ENCODE results near the gene ZDHHC20.

ZDHHC20 gene

DNA sequence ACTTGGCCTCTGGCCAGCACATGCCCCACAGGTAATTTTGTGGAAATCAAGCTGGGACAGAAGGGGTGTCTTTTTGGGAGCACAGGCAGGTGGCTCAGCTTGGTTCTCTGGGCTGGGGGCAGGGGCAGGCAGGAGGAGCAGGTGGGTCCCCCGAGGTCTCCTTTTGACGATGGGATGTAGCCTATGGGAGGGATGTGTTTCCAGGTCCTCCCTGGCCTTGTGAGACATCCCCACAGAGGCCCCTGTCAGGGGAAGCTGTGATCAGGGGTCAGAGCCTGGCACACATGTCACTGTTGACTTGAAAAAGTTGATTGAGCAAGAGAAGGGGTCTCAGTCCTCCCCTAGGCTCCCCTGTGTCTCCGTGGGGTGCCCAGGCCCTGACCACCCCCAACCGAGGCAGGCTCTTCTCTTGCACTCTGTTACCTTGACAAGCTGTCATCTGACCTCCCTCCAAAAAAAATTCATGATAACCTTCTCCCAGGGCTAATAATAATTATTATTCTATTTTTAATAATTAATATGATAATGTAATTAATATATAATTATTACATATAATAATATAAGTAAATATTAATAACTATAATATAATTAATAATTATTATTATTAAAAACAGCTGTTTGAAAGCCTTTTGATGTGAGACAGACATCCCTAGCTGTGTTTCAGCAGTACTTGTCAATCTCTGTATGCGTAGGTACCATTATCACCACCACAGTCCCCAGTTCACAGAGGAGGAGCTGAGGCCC is 116.2 kb downstream of the ZDHHC20 start:
- no peak for DNase-seq (ENCODE audit: low read depth)
- TF ChIP-seq CTCF (conservative IDR thresholded peaks at IDR 0.05; ENCODE audit: low read depth, low read length), result no peak
- H3K4me3 ChIP-seq (ENCODE audit: low read depth, low read length), result no peak overlapping the region

DNA sequence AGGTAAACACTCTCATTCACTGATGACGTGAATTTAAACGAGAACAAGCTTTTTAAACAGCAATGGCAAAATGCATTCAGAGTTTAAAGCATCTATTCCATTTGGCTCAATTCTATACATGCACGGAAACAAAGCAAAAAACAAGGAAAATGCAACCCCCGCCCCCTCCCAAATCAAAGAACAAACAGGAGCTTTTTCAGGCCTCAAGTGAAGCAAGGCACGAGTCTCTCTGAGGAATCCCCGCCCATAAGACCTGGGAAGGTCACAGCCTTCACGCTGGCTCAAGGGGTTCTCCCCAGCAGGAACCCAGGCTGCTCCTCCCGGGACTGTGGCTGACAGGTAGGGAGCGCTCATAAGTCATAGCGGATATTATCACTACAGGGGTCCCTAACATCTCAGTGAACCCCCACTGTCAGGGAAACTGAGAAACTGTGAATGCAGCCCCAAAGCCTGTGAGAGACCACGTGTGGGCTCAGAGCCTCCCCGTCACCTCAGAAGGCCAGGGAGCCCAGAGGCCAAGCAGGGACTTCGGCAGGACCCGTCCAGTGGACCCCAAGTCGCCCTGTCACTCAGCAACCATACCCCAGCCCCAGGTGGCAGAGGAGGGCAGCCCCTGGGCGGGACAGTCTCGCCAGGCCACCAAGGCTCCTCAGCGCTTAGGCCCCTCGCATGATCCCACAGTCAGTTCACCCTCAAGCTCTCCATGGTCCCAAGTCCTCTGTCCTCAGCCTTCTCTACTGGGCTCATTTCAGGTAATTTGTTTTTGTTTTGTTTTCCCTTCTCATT is 117.3 kb downstream of the ZDHHC20 start:
- TF ChIP-seq CTCF (conservative IDR thresholded peaks at IDR 0.05; ENCODE audit: low read depth, low read length), result no peak
- no peak for DNase-seq (ENCODE audit: low read depth)
- no peak overlapping the region for H3K4me3 ChIP-seq (ENCODE audit: low read depth, low read length)

- H3K4me3 ChIP-seq (ENCODE audit: low read depth, low read length), result no peak overlapping the region
- no peak for TF ChIP-seq CTCF (conservative IDR thresholded peaks at IDR 0.05; ENCODE audit: low read depth, low read length)
- no peak for DNase-seq (ENCODE audit: low read depth)
Observed at GRCh38 chr13:21338639-21339278, 120.3 kb downstream of the ZDHHC20 start.

- DNase-seq (ENCODE audit: low read depth), result no peak
- no peak overlapping the region for H3K4me3 ChIP-seq (ENCODE audit: low read depth, low read length)
- TF ChIP-seq CTCF (conservative IDR thresholded peaks at IDR 0.05; ENCODE audit: low read depth, low read length), result no peak
Observed at GRCh38 chr13:21338156-21338555, 120.9 kb downstream of the ZDHHC20 start.

- no peak for TF ChIP-seq CTCF (conservative IDR thresholded peaks at IDR 0.05; ENCODE audit: low read depth, low read length)
- no peak for DNase-seq (ENCODE audit: low read depth)
- no peak overlapping the region for H3K4me3 ChIP-seq (ENCODE audit: low read depth, low read length)
Observed at GRCh38 chr13:21336609-21337349, 122.3 kb downstream of the ZDHHC20 start.

DNA sequence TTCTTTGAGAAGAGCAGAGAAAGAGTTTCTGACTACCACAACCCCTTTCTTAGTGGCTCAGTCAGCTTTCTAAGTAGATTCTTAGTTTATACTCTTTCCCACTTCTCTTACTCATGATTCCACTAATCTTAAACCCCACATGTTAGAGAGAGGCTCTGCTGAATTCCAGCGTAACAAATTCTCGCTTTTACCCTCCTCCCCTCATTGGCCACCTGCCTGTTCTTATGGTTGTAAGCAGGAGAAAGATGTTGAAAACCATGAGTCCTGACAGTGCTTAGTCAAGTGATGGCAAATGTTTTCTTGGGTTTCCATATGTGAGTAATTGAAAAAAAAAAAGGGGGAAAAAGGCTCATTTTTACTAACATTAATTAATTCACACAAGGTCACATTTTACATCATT is 125.9 kb downstream of the ZDHHC20 start:
- TF ChIP-seq CTCF (conservative IDR thresholded peaks at IDR 0.05; ENCODE audit: low read depth, low read length), result no peak
- H3K4me3 ChIP-seq (ENCODE audit: low read depth, low read length), result no peak overlapping the region
- DNase-seq (ENCODE audit: low read depth), result no peak
